GM12801 (cell line): Measurements from ENCODE around the gene ZIK1.

Source experiments
- TF ChIP-seq, protein P1 (sequence below): IDR thresholded peaks from one replicate; pipeline ENCODE4 v1.5.1; 2011; ENCODE audit warnings: control low read depth; ENCODE audit not compliant: insufficient read length; ENCODE audit errors: extremely low read depth

Gene ZIK1

GRCh38 chr19:57583521-57584416 lies at the start of gene ZIK1:
ZIK1 (plus strand) TSS chr19:57584145; CDS start chr19:57584357, 212 bp downstream.
- TF ChIP-seq, protein P1, sequence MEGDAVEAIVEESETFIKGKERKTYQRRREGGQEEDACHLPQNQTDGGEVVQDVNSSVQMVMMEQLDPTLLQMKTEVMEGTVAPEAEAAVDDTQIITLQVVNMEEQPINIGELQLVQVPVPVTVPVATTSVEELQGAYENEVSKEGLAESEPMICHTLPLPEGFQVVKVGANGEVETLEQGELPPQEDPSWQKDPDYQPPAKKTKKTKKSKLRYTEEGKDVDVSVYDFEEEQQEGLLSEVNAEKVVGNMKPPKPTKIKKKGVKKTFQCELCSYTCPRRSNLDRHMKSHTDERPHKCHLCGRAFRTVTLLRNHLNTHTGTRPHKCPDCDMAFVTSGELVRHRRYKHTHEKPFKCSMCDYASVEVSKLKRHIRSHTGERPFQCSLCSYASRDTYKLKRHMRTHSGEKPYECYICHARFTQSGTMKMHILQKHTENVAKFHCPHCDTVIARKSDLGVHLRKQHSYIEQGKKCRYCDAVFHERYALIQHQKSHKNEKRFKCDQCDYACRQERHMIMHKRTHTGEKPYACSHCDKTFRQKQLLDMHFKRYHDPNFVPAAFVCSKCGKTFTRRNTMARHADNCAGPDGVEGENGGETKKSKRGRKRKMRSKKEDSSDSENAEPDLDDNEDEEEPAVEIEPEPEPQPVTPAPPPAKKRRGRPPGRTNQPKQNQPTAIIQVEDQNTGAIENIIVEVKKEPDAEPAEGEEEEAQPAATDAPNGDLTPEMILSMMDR = no peak

GRCh38 chr19:57537953-57538547 lies 45.9 kb upstream of the ZIK1 start:
- TF ChIP-seq, protein P1 = no peak

- TF ChIP-seq, protein P1 = no peak
Measured at GRCh38 chr19:57546513-57546912, 37.4 kb upstream of the ZIK1 start.

GRCh38 chr19:57552432-57552831 lies 31.5 kb upstream of the ZIK1 start:
- TF ChIP-seq, protein P1 = no peak

DNA sequence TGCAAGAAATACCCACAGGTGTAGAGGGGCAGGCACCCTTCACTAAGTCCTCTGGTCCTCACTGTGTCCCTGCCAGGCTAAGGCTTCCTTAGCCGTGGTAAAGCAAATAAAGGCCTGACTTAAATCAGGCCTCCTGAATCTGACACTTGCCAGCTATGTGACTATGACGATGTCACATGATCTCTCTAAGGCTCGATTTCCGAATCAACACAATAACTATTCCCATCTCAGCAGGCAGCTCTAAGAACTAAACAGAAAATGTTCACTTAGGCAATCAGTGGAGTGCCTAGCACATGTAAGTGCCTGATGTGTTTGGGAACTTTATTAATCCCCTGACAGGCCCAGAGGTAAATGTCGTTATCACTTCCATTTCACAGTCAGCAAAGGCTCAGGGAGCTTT lies 26.3 kb upstream of the ZIK1 start:
- TF ChIP-seq, protein P1 = no peak

DNA sequence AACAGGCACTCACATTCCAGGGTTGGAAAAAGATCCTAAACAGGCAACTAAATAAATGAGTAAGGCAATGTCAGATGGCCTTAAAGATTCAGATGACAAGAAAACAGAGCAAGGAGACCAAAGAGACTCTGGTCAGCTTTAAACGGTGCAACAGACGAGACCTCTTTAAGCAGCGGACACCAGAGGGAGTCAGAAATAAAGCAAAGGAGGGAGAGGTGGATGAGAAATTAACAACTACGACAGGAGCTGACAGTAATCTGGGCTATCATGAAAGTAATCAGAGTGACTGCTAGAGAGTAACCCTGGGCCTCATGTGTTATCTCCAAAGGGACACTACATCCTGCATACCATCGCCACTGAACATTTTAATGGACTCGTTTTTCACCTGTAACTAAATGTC lies 25.4 kb upstream of the ZIK1 start:
- TF ChIP-seq, protein P1 = no peak

- TF ChIP-seq, protein P1 = no peak
Measured at GRCh38 chr19:57559008-57559403, 24.9 kb upstream of the ZIK1 start.
